CD14-positive monocyte (primary cell): ENCODE results near the gene PGAM4. TPM values are rescaled to one million over a fixed set of nuclear protein-coding genes. Genes with fewer than 3 reads are reported as not detected.
A peak's percentile ranks its signal among the peaks of the same experiment; 100 is the strongest.
"Not testable (repeated sequence)": the region's sequence is repeated elsewhere in the genome, so short reads cannot be mapped to it uniquely, and the experiment has no call there.

Experiments
- DNase-seq, 3 donors: peaks; one replicate each; pipeline ENCODE4 v3.0.0-alpha.2; 2011 to 2022
- H2AFZ ChIP-seq: 2 replicates; pipeline ENCODE4 v1.6.0; 2012; ENCODE audit warnings: mild to moderate bottlenecking, low read depth, low read length, inconsistent platforms; ENCODE audit not compliant: insufficient read depth, poor library complexity, severe bottlenecking
- H3K27ac ChIP-seq, 2 donors: 1 replicate in 1 of 2; 2 replicates in 1 of 2; pipeline ENCODE4 v1.5.1; 2012 to 2013; ENCODE audit warnings: low read length in 2 of 2, control low read depth in 1 of 2, inconsistent platforms in 1 of 2, low read depth in 1 of 2, mild to moderate bottlenecking in 1 of 2
- H3K27me3 ChIP-seq, 2 donors: one replicate each; pipeline versions ENCODE4 v1.6.0 to v1.6.1; 2011 to 2013; ENCODE audit warnings: low read length in 2 of 2; ENCODE audit not compliant: control insufficient read depth in 2 of 2, insufficient read depth in 2 of 2
- H3K36me3 ChIP-seq, 2 donors: replicated peaks in 1 of 2; 1 replicate in 1 of 2; 2 replicates in 1 of 2; pipeline versions ENCODE4 v1.5.1 to v1.6.1; 2012 to 2013; ENCODE audit warnings: low read length in 2 of 2, control low read depth in 1 of 2, inconsistent platforms in 1 of 2, mild to moderate bottlenecking in 1 of 2; ENCODE audit not compliant: insufficient read depth in 2 of 2, control insufficient read depth in 1 of 2
- H3K4me1 ChIP-seq, 2 donors: 1 replicate in 1 of 2; 2 replicates in 1 of 2; pipeline versions ENCODE4 v1.5.1 to v1.6.1; 2012 to 2013; ENCODE audit warnings: low read length in 2 of 2, control low read depth in 1 of 2, inconsistent platforms in 1 of 2, mild to moderate bottlenecking in 1 of 2, moderate library complexity in 1 of 2; ENCODE audit not compliant: insufficient read depth in 2 of 2, control insufficient read depth in 1 of 2
- H3K4me2 ChIP-seq: replicated peaks from 2 replicates; pipeline ENCODE3; 2012; ENCODE audit warnings: low read length, moderate library complexity, mild to moderate bottlenecking; ENCODE audit not compliant: poor library complexity, severe bottlenecking; ENCODE audit errors: extremely low read depth
- H3K4me3 ChIP-seq, 3 experiments: fragments of 200-600 bp in 1 of 3; sonication (generic) in 1 of 3; replicated peaks in 1 of 3; 1 replicate in 2 of 3; 2 replicates in 1 of 3; pipeline ENCODE4 v1.5.1; 2011 to 2013; ENCODE audit warnings: low read length in 3 of 3, mild to moderate bottlenecking in 3 of 3, control low read depth in 2 of 3, low read depth in 2 of 3, inconsistent platforms in 1 of 3, moderate library complexity in 1 of 3
- H3K79me2 ChIP-seq: 2 replicates; pipeline ENCODE4 v1.6.0; 2012; ENCODE audit warnings: mild to moderate bottlenecking, control low read depth, inconsistent platforms, low read length, moderate library complexity; ENCODE audit not compliant: insufficient read depth
- H3K9ac ChIP-seq: 2 replicates; pipeline ENCODE4 v1.6.0; 2017; ENCODE audit warnings: low read length, mild to moderate bottlenecking; ENCODE audit not compliant: insufficient read depth, poor library complexity, severe bottlenecking
- H3K9me3 ChIP-seq, 2 donors: replicated peaks in 1 of 2; 1 replicate in 1 of 2; 2 replicates in 1 of 2; pipeline versions ENCODE4 v1.5.1 to v1.6.1; 2012 to 2013; ENCODE audit warnings: low read length in 2 of 2, control low read depth in 1 of 2; ENCODE audit not compliant: control insufficient read depth in 1 of 2, insufficient read depth in 1 of 2
- H4K20me1 ChIP-seq: 2 replicates; pipeline ENCODE4 v1.6.0; 2012; ENCODE audit warnings: mild to moderate bottlenecking, low read length, control low read depth, moderate library complexity; ENCODE audit not compliant: insufficient read depth
- H3K27ac Mint-ChIP-seq, 7 donors: one replicate each; pipeline ENCODE4 v1.8.0; 2020; ENCODE audit warnings: mild to moderate bottlenecking in 7 of 7, mixed read lengths in 7 of 7, moderate library complexity in 6 of 7, inconsistent platforms in 2 of 7
- H3K27me3 Mint-ChIP-seq, 3 donors: one replicate each; pipeline ENCODE4 v1.8.0; 2021 to 2022; ENCODE audit warnings: low read depth in 3 of 3, mild to moderate bottlenecking in 3 of 3, mixed read lengths in 3 of 3, moderate library complexity in 3 of 3, inconsistent platforms in 1 of 3
- H3K36me3 Mint-ChIP-seq, 2 donors: one replicate each; pipeline ENCODE4 v1.8.0; 2020; ENCODE audit warnings: mixed read lengths in 2 of 2, inconsistent platforms in 1 of 2, mild to moderate bottlenecking in 1 of 2
- H3K4me1 Mint-ChIP-seq: one replicate; pipeline ENCODE4 v1.8.0; 2020; ENCODE audit warnings: mild to moderate bottlenecking, mixed read lengths
- H3K4me3 Mint-ChIP-seq, 2 donors: one replicate each; pipeline ENCODE4 v1.8.0; 2020; ENCODE audit warnings: mild to moderate bottlenecking in 2 of 2, mixed read lengths in 2 of 2, moderate library complexity in 1 of 2
- H3K9me3 Mint-ChIP-seq, 7 donors: one replicate each; pipeline ENCODE4 v1.8.0; 2020 to 2022; ENCODE audit warnings: mixed read lengths in 7 of 7, mild to moderate bottlenecking in 6 of 7, moderate library complexity in 6 of 7, inconsistent platforms in 2 of 7
- CTCF ChIP-seq: fragments of 200-600 bp; IDR thresholded peaks from one replicate; pipeline ENCODE4 v1.8.0; 2022; ENCODE audit warnings: antibody characterized with exemption, mild to moderate bottlenecking
- WGBS: methylation state at CpG from one replicate; pipeline ENCODE4 v1.1.5; 2013; ENCODE audit warnings: missing lambda C conversion rate; ENCODE audit not compliant: insufficient coverage; 5-methylcytosine and 5-hydroxymethylcytosine counted together
- intact Hi-C, 2 donors: fragments of 100-400 bp; cut with micrococcal nuclease; formaldehyde crosslinking; loops; one replicate each; pipeline versions ENCODE4 v1.15.0 to v1.15.1; 2023
- polyA plus RNA-seq, 3 donors: library from polyadenylated mRNA; depleted of rRNA in 1 of 3; unstranded in 2 of 3; stranded (reverse) in 1 of 3; fragments of 300-500 nt in 2 of 3; fragments of >200 nt in 1 of 3; fragmentation: Illumina TruSeq in 2 of 3; gene quantifications; 1 replicate in 2 of 3; 2 replicates in 1 of 3; pipeline ENCODE4 v1.2.3, GENCODE V29; 2012 to 2021

PGAM4 gene
- polyA plus RNA-seq, 3 donors: not detected

GRCh38 chrX:77924320-77924859 is 45.0 kb downstream of the PGAM4 start:
- Histone ChIP-seq H3K4me3 (no peak overlapping the region), H3K9ac (no peak overlapping the region), H3K4me2 (no peak overlapping the region), H3K27ac (no peak overlapping the region), H3K4me1 (peaks cover under 1 to 6% of the 10 kb centered on the region in 2 donors), H3K9me3 (no peaks in the 10 kb centered on the region), H3K36me3 (no peaks in the 10 kb centered on the region), H2AFZ (no peak overlapping the region), H4K20me1 (no peaks in the 10 kb centered on the region), H3K79me2 (peaks cover 15% of the 10 kb centered on the region), H3K27me3 (no peaks in the 10 kb centered on the region)
- Mint-ChIP-seq H3K4me3 (no peak overlapping the region), H3K9me3 (peaks cover 0 to 1% (median 0%) of the 10 kb centered on the region in 7 donors), H3K27ac (no peak overlapping the region), H3K36me3 (peaks cover 2 to 3% of the 10 kb centered on the region in 2 donors), H3K27me3 (peaks cover 0 to 3% (median 0%) of the 10 kb centered on the region in 3 donors), H3K4me1 (peaks cover 10% of the 10 kb centered on the region)
- WGBS: no CpG with 5 or more reads among the region's 8 CpGs
- no peak for DNase-seq
- TF ChIP-seq CTCF: no peak
- intact Hi-C loops: no loop called here

- Histone ChIP-seq H3K9ac (no peak overlapping the region), H3K36me3 (no peaks in the 10 kb centered on the region), H3K27me3 (no peaks in the 10 kb centered on the region), H3K4me3 (no peak overlapping the region), H3K9me3 (no peaks in the 10 kb centered on the region), H3K79me2 (peaks cover 15% of the 10 kb centered on the region), H2AFZ (no peak overlapping the region), H3K27ac (no peak overlapping the region), H4K20me1 (no peaks in the 10 kb centered on the region), H3K4me1 (peaks cover 15 to 19% of the 10 kb centered on the region in 2 donors), H3K4me2 (no peak overlapping the region)
- Mint-ChIP-seq H3K4me3 (no peak overlapping the region), H3K4me1 (peaks cover 24% of the 10 kb centered on the region), H3K27me3 (no peaks in the 10 kb centered on the region), H3K27ac (no peak overlapping the region), H3K9me3 (peaks cover 0 to 1% (median 0%) of the 10 kb centered on the region in 7 donors), H3K36me3 (peaks cover 1 to 2% of the 10 kb centered on the region in 2 donors)
- intact Hi-C loops: no loop called here
- TF ChIP-seq CTCF: no peak
- DNase-seq: no peak
These were observed 46.7 kb downstream of the PGAM4 start for GRCh38 chrX:77922787-77923186.

- not testable (repeated sequence) for H3K9me3 Mint-ChIP-seq
- WGBS: 44% methylated on average over 2 of the region's 6 CpGs
These were observed 50.1 kb downstream of the PGAM4 start for GRCh38 chrX:77919370-77919769.

More at GRCh38 chrX:77919370-77919769, 50.1 kb downstream of the PGAM4 start:
- H3K9ac ChIP-seq, H3K4me3 Mint-ChIP-seq, H3K4me3 ChIP-seq, H3K4me2 ChIP-seq, H4K20me1 ChIP-seq, H3K9me3 ChIP-seq, H3K27me3 ChIP-seq, H2AFZ ChIP-seq, H3K36me3 ChIP-seq, DNase-seq, H3K27me3 Mint-ChIP-seq, H3K36me3 Mint-ChIP-seq, H3K27ac ChIP-seq: not testable (repeated sequence)
- Mint-ChIP-seq H3K27ac (peak overlapping the region in 3 of 7 donors; percentile 3 to 50 (median 50)), H3K4me1 (peaks cover 26% of the 10 kb centered on the region)
- H3K4me1 ChIP-seq: peaks cover 15 to 20% of the 10 kb centered on the region in 2 donors
- peaks cover 25% of the 10 kb centered on the region for H3K79me2 ChIP-seq
- intact Hi-C loops: loop anchor here in 1 of 2 donors (10.0 kb wide), 1 partner anchor 105 kb away; no protein-coding TSS in a partner anchor
